H9 (cell line): ENCODE results near the gene CDKN2AIPNL. TPM values are rescaled to one million over a fixed set of nuclear protein-coding genes. Genes with fewer than 3 reads are reported as not detected.
A peak's percentile ranks its signal among the peaks of the same experiment; 100 is the strongest.

Source experiments
- DNase-seq: peaks from one replicate; pipeline ENCODE4 v3.0.0-alpha.2; 2017
- H2AFZ ChIP-seq: one replicate; pipeline ENCODE4 v1.6.1; 2013; ENCODE audit warnings: mild to moderate bottlenecking, low read length, control low read depth, moderate library complexity
- H2AK5ac ChIP-seq: 2 replicates; pipeline ENCODE4 v1.6.1; 2013; ENCODE audit warnings: low read length, control low read depth, mixed read lengths; ENCODE audit not compliant: insufficient read length
- H2BK120ac ChIP-seq: one replicate; pipeline ENCODE4 v1.6.1; 2013; ENCODE audit warnings: low read depth, mild to moderate bottlenecking, low read length, control low read depth, inconsistent platforms; ENCODE audit not compliant: poor library complexity, severe bottlenecking
- H2BK12ac ChIP-seq: 2 replicates; pipeline ENCODE4 v1.6.1; 2013; ENCODE audit warnings: low read length, control low read depth, mixed read lengths, low read depth; ENCODE audit not compliant: insufficient read length
- H2BK15ac ChIP-seq: 2 replicates; pipeline ENCODE4 v1.6.1; 2013; ENCODE audit warnings: low read depth, low read length, control low read depth
- H2BK20ac ChIP-seq: one replicate; pipeline ENCODE4 v1.6.1; 2013; ENCODE audit warnings: low read depth, mild to moderate bottlenecking, low read length, control low read depth, inconsistent platforms; ENCODE audit not compliant: poor library complexity, severe bottlenecking
- H2BK5ac ChIP-seq: 2 replicates; pipeline ENCODE4 v1.6.1; 2013; ENCODE audit warnings: low read length, control low read depth, mixed read lengths; ENCODE audit not compliant: insufficient read length
- H3K14ac ChIP-seq: 2 replicates; pipeline ENCODE4 v1.6.1; 2013; ENCODE audit warnings: low read length, control low read depth; ENCODE audit not compliant: insufficient read depth
- H3K18ac ChIP-seq: 2 replicates; pipeline ENCODE4 v1.6.1; 2013; ENCODE audit warnings: low read depth, mild to moderate bottlenecking, mixed read lengths, low read length, control low read depth; ENCODE audit not compliant: insufficient read length
- H3K23ac ChIP-seq: 2 replicates; pipeline ENCODE4 v1.6.1; 2013; ENCODE audit warnings: low read length, control low read depth, mixed read lengths, low read depth; ENCODE audit not compliant: insufficient read length
- H3K23me2 ChIP-seq: 2 replicates; pipeline ENCODE4 v1.6.1; 2013; ENCODE audit warnings: low read depth, mild to moderate bottlenecking, mixed read lengths, low read length, control low read depth; ENCODE audit not compliant: insufficient read length, poor library complexity, severe bottlenecking
- H3K27ac ChIP-seq: 2 replicates; pipeline ENCODE4 v1.5.1; 2013; ENCODE audit warnings: low read length, control low read depth, mixed read lengths, low read depth; ENCODE audit not compliant: insufficient read length
- H3K27me3 ChIP-seq: 2 replicates; pipeline ENCODE4 v1.6.1; 2013; ENCODE audit warnings: low read length, control low read depth, inconsistent platforms; ENCODE audit not compliant: insufficient read depth
- H3K4ac ChIP-seq: 2 replicates; pipeline ENCODE4 v1.6.1; 2013; ENCODE audit warnings: low read depth, mild to moderate bottlenecking, control low read depth, inconsistent platforms, low read length, moderate library complexity
- H3K4me1 ChIP-seq: 2 replicates; pipeline ENCODE4 v1.6.1; 2013; ENCODE audit warnings: low read length, control low read depth, inconsistent platforms; ENCODE audit not compliant: insufficient read depth
- H3K4me2 ChIP-seq: 2 replicates; pipeline ENCODE4 v1.6.1; 2013; ENCODE audit warnings: low read length, control low read depth, mixed read lengths; ENCODE audit not compliant: insufficient read length, insufficient read depth
- H3K56ac ChIP-seq: 2 replicates; pipeline ENCODE4 v1.6.1; 2013; ENCODE audit warnings: low read depth, mild to moderate bottlenecking, mixed read lengths, low read length, control low read depth; ENCODE audit not compliant: insufficient read length
- H3K79me1 ChIP-seq: 2 replicates; pipeline ENCODE4 v1.6.1; 2013; ENCODE audit warnings: low read depth, mild to moderate bottlenecking, moderate library complexity, low read length, control low read depth, inconsistent platforms; ENCODE audit not compliant: insufficient read depth, poor library complexity, severe bottlenecking
- H3K79me2 ChIP-seq: 2 replicates; pipeline ENCODE4 v1.6.1; 2013; ENCODE audit warnings: low read length, control low read depth, inconsistent platforms; ENCODE audit not compliant: insufficient read depth
- H3K9ac ChIP-seq: 2 replicates; pipeline ENCODE4 v1.6.1; 2013; ENCODE audit warnings: low read length, control low read depth, mixed read lengths; ENCODE audit not compliant: insufficient read length; ENCODE audit errors: extremely low read depth
- H3K9me3 ChIP-seq: one replicate; pipeline ENCODE4 v1.6.1; 2013; ENCODE audit warnings: low read depth, low read length, inconsistent platforms; ENCODE audit not compliant: control insufficient read depth
- H3T11ph ChIP-seq: one replicate; pipeline ENCODE4 v1.6.1; 2013; ENCODE audit warnings: mild to moderate bottlenecking, low read length, control low read depth, inconsistent platforms
- H4K20me1 ChIP-seq: one replicate; pipeline ENCODE4 v1.6.1; 2013; ENCODE audit not compliant: control insufficient read depth, insufficient read length, insufficient read depth
- H4K5ac ChIP-seq: 2 replicates; pipeline ENCODE4 v1.6.1; 2013; ENCODE audit warnings: low read depth, mild to moderate bottlenecking, mixed read lengths, low read length, control low read depth; ENCODE audit not compliant: insufficient read length
- H4K8ac ChIP-seq: replicated peaks from 2 replicates; pipeline ENCODE4 v1.6.1; 2013; ENCODE audit warnings: low read length, control low read depth, mixed read lengths, low read depth; ENCODE audit not compliant: insufficient read length
- H4K91ac ChIP-seq: 2 replicates; pipeline ENCODE4 v1.6.1; 2013; ENCODE audit warnings: low read depth, mild to moderate bottlenecking, moderate library complexity, mixed read lengths, low read length, control low read depth; ENCODE audit not compliant: insufficient read length
- H3K27ac Mint-ChIP-seq, 3 experiments: 2 replicates in 2 of 3; 3 replicates in 1 of 3; pipeline ENCODE4 v1.8.0; 2020 to 2021; ENCODE audit warnings: mixed read lengths in 3 of 3, mild to moderate bottlenecking in 1 of 3, moderate library complexity in 1 of 3
- H3K27me3 Mint-ChIP-seq: 2 replicates; pipeline ENCODE4 v1.8.0; 2021; ENCODE audit warnings: low read depth, mild to moderate bottlenecking, moderate library complexity, mixed read lengths
- H3K36me3 Mint-ChIP-seq, 3 experiments: 2 replicates in 2 of 3; 3 replicates in 1 of 3; pipeline ENCODE4 v1.8.0; 2020 to 2021; ENCODE audit warnings: low read depth in 3 of 3, mixed read lengths in 3 of 3; ENCODE audit not compliant: insufficient read depth in 1 of 3
- H3K4me1 Mint-ChIP-seq, 2 experiments: 2 replicates each; pipeline ENCODE4 v1.8.0; 2020; ENCODE audit warnings: mixed read lengths in 2 of 2
- H3K4me3 Mint-ChIP-seq, 2 experiments: 2 replicates in 1 of 2; 3 replicates in 1 of 2; pipeline ENCODE4 v1.8.0; 2020 to 2021; ENCODE audit warnings: mild to moderate bottlenecking in 2 of 2, mixed read lengths in 2 of 2, moderate library complexity in 1 of 2
- H3K9me3 Mint-ChIP-seq, 2 experiments: 2 replicates in 1 of 2; 3 replicates in 1 of 2; pipeline ENCODE4 v1.8.0; 2020; ENCODE audit warnings: mild to moderate bottlenecking in 2 of 2, mixed read lengths in 2 of 2, moderate library complexity in 1 of 2
- CTCF ChIP-seq: fragments of 200-600 bp; sonication (generic); conservative IDR thresholded peaks from 3 replicates; pipeline ENCODE4 v1.8.0; 2021; ENCODE audit warnings: antibody characterized with exemption, mild to moderate bottlenecking
- WGBS: extraction: QIAGEN DNeasy Blood & Tissue Kit; methylation state at CpG from one replicate; pipeline ENCODE4 v1.1.7; 2013; ENCODE audit warnings: missing lambda C conversion rate, low lambda C conversion rate, mixed read lengths; ENCODE audit not compliant: insufficient read length; ENCODE audit errors: extremely low coverage; 5-methylcytosine and 5-hydroxymethylcytosine counted together
- total RNA-seq: library from RNA; stranded (reverse); gene quantifications from 2 replicates; pipeline ENCODE4 v1.2.1, GENCODE V29; 2021

CDKN2AIPNL gene
- total RNA-seq, 1 experiment from 2014 or later = 60.0 TPM

DNA sequence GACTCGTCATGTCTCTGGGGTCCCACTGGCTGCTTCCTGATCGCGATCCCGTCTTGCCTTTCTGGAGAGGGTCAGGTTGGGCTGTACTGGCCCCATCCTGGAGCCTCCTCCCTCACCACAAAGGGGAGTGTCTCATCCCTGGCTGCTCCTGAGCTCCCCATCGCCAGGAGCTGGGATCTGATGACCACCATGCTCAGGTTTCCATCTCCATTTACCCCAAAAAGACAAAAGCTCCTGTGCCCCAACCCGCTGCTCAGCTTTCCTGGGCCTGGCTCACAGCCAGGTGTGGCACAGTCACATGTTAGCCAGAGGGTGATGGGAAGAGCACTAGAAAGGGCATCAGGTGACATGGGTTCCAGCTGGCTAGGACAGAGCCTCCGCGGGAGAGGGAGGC lies 47.3 kb upstream of the CDKN2AIPNL start:
- no peak overlapping the region for H3K4ac ChIP-seq
- no peaks in the 10 kb centered on the region for H3K4me1 ChIP-seq
- no peak overlapping the region for H3K4me2 ChIP-seq
- H2BK120ac ChIP-seq = no peak overlapping the region
- H2BK12ac ChIP-seq = no peak overlapping the region
- H2AFZ ChIP-seq = no peak overlapping the region
- WGBS = no CpG with 5 or more reads among the region's 8 CpGs
- no peaks in the 10 kb centered on the region for H4K20me1 ChIP-seq
- no peak overlapping the region; the same call in 1 of the 2 replicates for H3K14ac ChIP-seq
- DNase-seq = no peak
- no peak overlapping the region for H3K18ac ChIP-seq
- Mint-ChIP-seq H3K27ac (peak overlapping the region in 1 of 3 experiments; percentile 49; a peak in 1 of 7 replicates), H3K4me3 (no peak overlapping the region), H3K27me3 (peaks cover 6% of the 10 kb centered on the region), H3K4me1 (peaks cover 0 to 16% of the 10 kb centered on the region in 2 experiments; a peak in 2 of 4 replicates), H3K9me3 (no peaks in the 10 kb centered on the region), H3K36me3 (no peaks in the 10 kb centered on the region)
- no peak overlapping the region for H2BK20ac ChIP-seq
- no peak overlapping the region for H3K23ac ChIP-seq
- no peak overlapping the region for H2BK15ac ChIP-seq
- H3K27me3 ChIP-seq = no peaks in the 10 kb centered on the region
- no peak overlapping the region for H2BK5ac ChIP-seq
- no peak overlapping the region for H3K56ac ChIP-seq
- H3K79me2 ChIP-seq = no peaks in the 10 kb centered on the region
- no peaks in the 10 kb centered on the region for H3K79me1 ChIP-seq
- no peak for TF ChIP-seq CTCF
- H2AK5ac ChIP-seq = no peak overlapping the region
- H3T11ph ChIP-seq = no peak overlapping the region
- no peak overlapping the region for H4K91ac ChIP-seq
- H4K5ac ChIP-seq = no peak overlapping the region
- H3K27ac ChIP-seq = no peak overlapping the region
- H3K9me3 ChIP-seq = no peaks in the 10 kb centered on the region
- no peaks in the 10 kb centered on the region for H3K23me2 ChIP-seq
- no peak overlapping the region for H3K9ac ChIP-seq
- no peak overlapping the region for H4K8ac ChIP-seq
